Measurements from ENCODE around the gene FBXL7.

The FBXL7 gene

DNA sequence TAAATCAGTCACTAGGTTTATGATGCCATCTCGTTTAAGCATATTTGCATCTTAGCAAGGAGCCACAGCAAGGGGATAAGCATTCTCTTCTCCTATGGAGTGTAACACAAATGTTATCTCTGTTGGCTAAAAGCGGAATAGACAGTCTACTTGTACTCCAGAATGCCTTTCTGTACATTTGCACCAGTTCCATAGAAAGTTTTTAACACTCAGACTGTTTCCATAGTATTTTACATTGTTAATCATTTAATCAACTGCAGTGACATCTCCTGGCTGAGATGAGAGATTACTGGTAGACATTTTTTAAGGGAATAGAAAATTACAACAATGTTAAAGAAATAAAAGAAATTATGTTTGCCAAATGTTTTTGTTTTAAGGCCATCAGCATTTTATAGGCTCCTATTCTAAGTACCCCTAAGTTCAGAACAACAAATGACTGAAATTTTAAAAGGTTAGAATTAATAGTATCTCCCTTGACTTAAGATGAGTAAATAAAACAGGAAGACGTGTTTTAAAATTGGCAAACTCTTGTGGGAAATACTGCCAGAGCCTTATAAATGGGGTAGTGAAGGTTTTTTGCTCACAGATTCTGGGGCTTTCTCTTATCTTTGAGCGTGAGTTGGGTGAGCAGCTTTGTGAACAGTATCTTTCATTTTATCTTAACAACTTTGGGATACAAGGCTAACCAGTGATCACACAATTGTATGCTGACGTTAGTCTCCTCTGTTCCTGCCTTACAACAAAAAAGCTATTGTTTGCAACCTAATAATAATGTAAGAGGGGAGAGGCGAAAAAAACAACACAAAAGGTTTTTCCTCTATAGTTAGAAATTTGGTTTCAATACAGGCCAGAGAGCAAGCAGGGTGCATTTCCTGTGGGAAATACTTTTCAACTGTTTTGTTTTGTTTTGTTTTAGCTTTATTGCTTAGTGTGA is 294.3 kb downstream of the FBXL7 start:
- in situ Hi-C loops (cut with HindIII; ENCODE audit: low sequenced_read_pairs), result no loop called here

GRCh38 chr5:15796096-15796495 is 296.1 kb downstream of the FBXL7 start:
- in situ Hi-C loops (cut with HindIII; ENCODE audit: low sequenced_read_pairs), result no loop called here

GRCh38 chr5:15796557-15796956 is 296.6 kb downstream of the FBXL7 start:
- in situ Hi-C loops (cut with HindIII; ENCODE audit: low sequenced_read_pairs), result no loop called here

DNA sequence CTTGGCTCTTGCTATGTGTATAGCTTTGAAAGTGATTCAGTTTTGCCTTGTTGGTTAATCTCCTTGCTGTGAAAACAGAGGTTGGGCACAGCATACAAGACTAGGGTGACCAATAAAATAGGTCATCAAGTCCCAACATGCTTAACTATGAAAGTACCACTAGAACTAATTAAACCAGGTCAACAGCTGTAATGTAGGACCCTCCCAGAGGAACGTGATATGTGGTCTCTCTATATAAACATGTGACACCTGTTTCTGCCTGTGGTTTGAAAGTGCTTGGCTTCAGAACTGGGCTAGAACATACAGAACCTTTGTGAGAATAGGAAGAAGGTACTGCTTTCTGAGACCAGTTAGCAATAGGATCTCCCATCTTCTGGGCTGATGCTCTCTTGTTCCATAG is 297.1 kb downstream of the FBXL7 start:
- in situ Hi-C loops (cut with HindIII; ENCODE audit: low sequenced_read_pairs), result no loop called here

- in situ Hi-C loops (cut with HindIII; ENCODE audit: low sequenced_read_pairs), result no loop called here
Observed at GRCh38 chr5:15798006-15798405, 298.0 kb downstream of the FBXL7 start.

GRCh38 chr5:15799014-15799413 is 299.0 kb downstream of the FBXL7 start:
- in situ Hi-C loops (cut with HindIII; ENCODE audit: low sequenced_read_pairs), result no loop called here

DNA sequence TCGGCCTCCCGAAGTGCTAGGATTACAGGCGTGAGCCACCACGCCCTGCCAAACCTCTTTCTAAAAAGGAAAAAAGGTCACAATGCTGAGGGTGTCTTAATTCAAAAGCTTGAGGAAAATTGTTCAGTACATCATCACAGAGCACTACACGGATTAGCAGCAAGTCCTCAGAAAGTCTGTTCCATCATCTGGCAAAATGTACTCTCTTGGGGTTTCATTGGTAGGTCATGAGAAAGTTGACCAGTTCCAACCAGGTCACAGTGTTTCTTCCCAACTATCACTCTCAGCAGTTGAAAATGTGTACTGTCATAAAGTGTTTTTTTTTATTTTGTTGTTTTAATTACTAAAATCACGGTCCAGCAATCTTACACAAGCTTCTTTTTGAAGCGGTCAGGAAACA is 299.6 kb downstream of the FBXL7 start:
- in situ Hi-C loops (cut with HindIII; ENCODE audit: low sequenced_read_pairs), result no loop called here

DNA sequence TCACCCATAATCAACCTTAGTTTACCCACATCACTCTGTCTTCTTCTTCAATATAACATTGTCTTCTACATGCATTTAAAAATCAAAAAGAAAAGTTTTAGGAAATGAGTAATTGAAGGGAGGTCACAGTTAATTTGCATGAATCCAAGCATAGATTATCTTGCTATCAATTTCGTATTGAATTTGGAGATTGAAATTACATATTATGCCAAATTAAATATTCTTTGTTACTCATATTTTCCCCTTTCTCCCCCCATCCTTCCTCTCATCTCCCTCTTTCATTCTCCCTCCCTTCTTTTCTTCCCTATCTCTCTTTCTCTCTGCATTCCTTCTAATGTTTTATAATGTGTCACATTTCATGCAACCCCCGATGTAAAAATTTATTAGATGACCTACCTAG is 303.3 kb downstream of the FBXL7 start:
- in situ Hi-C loops (cut with HindIII; ENCODE audit: low sequenced_read_pairs), result no loop called here

DNA sequence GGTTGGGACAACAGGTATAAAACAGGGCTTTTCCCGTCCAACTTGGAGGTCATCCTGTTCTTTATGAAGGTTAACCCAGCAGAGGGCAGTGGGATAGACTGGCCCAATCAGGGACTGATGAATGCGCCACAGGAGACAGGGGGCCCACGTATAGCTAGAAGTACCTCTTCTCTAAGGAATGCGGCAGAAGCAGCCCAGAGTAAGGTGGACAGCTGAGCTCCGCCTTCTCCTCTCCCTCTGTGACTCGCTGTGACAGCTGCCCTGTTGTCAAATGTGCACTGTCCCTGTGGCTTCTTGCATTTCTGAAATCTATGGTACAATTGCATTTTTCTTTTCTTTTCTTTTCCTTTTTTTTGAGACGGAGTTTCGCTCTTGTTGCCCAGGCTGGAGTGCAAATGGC is 306.6 kb downstream of the FBXL7 start:
- in situ Hi-C loops (cut with HindIII; ENCODE audit: low sequenced_read_pairs), result no loop called here

DNA sequence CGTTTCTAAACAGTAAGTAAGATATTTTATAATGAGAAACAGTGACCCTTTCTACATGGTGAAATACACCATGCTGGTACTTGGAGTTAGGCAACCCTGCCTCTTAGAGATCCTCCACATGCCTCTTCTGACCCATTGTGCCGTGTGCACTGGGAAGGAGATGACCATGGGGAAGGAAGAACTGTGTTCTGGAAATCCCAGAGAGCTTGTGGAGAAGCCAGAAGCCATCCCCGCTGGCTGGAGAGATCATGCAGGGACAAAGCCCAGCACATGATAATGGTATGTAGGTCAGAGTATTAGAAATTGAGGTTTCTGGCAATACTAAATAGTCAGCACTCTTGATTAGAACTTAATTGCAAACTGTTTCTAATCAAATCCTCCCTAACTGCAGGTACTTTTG is 307.3 kb downstream of the FBXL7 start:
- in situ Hi-C loops (cut with HindIII; ENCODE audit: low sequenced_read_pairs), result no loop called here

GRCh38 chr5:15807871-15808270 is 307.9 kb downstream of the FBXL7 start:
- in situ Hi-C loops (cut with HindIII; ENCODE audit: low sequenced_read_pairs), result no loop called here

DNA sequence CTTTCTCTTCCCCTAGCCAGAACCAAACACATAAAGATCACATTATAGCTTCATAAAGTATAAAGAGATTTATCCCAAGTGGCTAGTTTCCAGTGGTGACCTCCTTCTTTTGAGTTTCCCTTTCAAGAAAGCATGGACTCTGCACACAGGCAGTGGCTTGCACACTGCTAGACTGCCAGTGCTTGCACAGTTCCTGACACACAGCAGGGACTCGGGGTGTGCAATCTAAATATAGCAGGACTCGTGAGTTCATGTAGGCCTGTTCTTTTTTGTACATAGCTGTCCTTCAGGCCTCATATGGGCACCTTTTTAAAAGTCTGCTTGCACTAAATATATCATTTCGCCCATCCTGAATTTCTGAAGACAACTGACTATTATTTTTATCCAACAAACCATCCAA is 308.6 kb downstream of the FBXL7 start:
- in situ Hi-C loops (cut with HindIII; ENCODE audit: low sequenced_read_pairs), result no loop called here

DNA sequence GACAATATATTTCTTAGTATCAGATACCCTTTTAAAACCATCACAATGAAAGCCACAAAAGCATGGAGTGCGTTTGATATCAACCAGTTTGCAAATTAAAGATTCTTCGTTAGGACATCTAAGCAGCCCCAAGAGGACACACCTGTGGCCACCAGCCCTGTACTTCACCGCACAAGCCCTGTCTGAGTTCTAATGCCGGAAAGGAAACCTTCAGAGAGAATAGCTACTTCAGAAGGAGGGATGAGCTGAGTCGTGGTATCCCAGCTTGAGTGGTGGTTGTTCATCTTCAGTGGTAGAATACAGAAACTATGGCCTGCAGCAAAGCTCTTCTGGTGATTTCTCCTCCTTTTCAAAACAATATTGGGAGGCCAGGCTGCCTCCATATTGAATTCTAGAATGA is 319.6 kb downstream of the FBXL7 start:
- in situ Hi-C loops (cut with HindIII; ENCODE audit: low sequenced_read_pairs), result no loop called here

- in situ Hi-C loops (cut with HindIII; ENCODE audit: low sequenced_read_pairs), result no loop called here
Observed at GRCh38 chr5:15821506-15821905, 321.5 kb downstream of the FBXL7 start.

DNA sequence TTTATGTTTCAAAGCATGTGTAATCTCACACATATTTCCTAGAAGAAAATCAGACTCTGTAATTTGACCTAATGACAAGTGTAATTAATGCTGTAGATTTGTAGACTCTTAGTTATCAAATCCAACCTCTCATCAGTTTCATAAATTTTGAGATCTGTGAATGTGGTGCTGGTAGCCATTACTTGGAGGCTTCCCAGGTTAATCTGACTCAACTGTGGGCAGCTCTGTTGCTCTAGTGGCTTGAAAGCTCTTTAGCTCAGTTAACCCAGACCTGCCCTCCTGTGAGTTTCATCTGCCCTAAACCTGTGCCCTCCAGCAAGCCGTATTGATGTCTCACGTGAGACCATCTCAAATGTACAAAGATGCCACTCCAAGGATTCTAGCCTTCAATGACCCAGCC is 323.4 kb downstream of the FBXL7 start:
- in situ Hi-C loops (cut with HindIII; ENCODE audit: low sequenced_read_pairs), result no loop called here

- in situ Hi-C loops (cut with HindIII; ENCODE audit: low sequenced_read_pairs), result no loop called here
Observed at GRCh38 chr5:15827741-15828140, 327.8 kb downstream of the FBXL7 start.

DNA sequence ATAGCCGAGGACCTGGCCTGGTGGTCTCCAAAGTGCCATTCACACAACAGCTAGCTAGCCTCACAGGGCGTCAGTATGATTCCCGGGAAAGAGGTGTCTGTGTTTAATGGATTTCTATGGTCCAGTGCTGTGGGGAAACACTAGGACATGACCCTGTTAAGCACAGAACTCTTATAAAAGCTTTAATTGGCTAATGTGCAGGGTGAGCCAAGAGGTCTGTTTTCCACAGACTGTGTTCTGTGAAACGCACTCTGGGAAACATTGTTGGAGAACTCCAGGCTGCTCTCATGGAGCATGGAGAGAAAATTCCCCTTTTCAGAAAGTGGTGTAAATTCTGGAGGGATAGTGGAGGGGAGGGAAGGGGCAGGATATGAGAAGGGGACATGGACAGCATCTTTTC is 331.4 kb downstream of the FBXL7 start:
- in situ Hi-C loops (cut with HindIII; ENCODE audit: low sequenced_read_pairs), result no loop called here

GRCh38 chr5:15833365-15833764 is 333.4 kb downstream of the FBXL7 start:
- in situ Hi-C loops (cut with HindIII; ENCODE audit: low sequenced_read_pairs), result no loop called here

DNA sequence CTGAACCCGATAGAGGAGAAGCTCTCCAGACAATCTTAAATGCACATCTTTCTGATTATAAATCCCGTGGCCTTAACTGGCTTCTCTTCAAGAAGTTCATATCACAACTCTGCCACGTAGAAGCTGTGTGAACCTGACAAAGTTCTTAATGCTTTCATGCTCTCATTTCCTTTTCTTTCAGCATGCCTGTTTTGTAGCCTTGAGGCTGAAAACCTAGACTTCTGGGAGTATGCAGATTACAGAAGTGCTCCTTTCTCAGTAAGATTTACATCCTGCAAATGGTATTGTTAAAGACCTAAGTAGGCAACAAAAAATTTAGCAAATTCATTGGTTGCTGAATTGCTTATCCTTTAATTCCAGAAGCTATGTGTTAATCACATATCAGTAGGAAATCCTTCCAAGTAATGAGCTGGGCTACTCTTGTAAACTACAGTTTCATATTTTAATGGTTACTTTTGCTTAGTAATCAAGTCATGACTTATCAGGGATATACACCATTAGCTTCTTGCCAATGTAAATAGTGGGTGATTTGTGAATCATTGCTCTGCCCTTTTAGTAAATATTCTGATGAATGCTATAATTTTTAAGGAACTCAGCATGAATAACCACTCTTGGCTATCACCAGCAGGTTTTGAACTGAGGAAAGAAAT is 334.7 kb downstream of the FBXL7 start:
- in situ Hi-C loops (cut with HindIII; ENCODE audit: low sequenced_read_pairs), result no loop called here

DNA sequence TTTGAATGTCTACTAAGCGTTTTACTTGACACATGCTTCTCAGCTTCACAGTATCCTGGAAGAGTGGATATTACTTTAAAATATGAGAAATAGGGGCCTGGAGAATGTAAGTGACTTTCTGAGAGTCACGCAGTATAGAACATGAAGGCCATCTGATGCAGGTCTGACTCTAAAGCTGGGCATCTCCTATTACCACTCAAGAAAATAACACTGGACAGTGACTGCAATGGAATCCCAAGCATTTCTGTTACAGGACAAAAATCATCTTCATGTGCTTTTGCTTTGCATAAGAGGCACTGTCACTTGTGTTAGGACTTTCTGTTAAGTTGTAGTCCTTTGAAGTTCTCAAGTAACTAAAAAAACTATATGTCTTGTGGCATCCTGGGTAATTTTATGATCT is 335.5 kb downstream of the FBXL7 start:
- in situ Hi-C loops (cut with HindIII; ENCODE audit: low sequenced_read_pairs), result no loop called here

- in situ Hi-C loops (cut with HindIII; ENCODE audit: low sequenced_read_pairs), result no loop called here
Observed at GRCh38 chr5:15837551-15838289, 337.7 kb downstream of the FBXL7 start.

- in situ Hi-C loops (cut with HindIII; ENCODE audit: low sequenced_read_pairs), result no loop called here
Observed at GRCh38 chr5:15844253-15844652, 344.3 kb downstream of the FBXL7 start.

Measured in DLD1 (cell line).